HFF-Myc (cell line): ENCODE results near the gene PTPN20.

ENCODE experiments used
- DNase-seq: peaks from one replicate; pipeline ENCODE4 v3.0.0-alpha.2; 2011; ENCODE audit warnings: low read depth; ENCODE audit errors: extremely low read depth
- H3K4me3 ChIP-seq: replicated peaks from 2 replicates; pipeline ENCODE4 v1.5.1; 2011; ENCODE audit warnings: low read depth, mild to moderate bottlenecking, control low read depth, low read length
- TF ChIP-seq, protein P1 (sequence below): IDR thresholded peaks from 2 replicates; pipeline ENCODE4 v1.5.1; 2012; ENCODE audit warnings: mild to moderate bottlenecking, low read depth, low read length, control low read depth; ENCODE audit errors: missing control alignments

The PTPN20 gene

GRCh38 chr10:47029181-47030009 is 118.2 kb downstream of the PTPN20 start:
- DNase-seq = no peak
- TF ChIP-seq, protein P1, sequence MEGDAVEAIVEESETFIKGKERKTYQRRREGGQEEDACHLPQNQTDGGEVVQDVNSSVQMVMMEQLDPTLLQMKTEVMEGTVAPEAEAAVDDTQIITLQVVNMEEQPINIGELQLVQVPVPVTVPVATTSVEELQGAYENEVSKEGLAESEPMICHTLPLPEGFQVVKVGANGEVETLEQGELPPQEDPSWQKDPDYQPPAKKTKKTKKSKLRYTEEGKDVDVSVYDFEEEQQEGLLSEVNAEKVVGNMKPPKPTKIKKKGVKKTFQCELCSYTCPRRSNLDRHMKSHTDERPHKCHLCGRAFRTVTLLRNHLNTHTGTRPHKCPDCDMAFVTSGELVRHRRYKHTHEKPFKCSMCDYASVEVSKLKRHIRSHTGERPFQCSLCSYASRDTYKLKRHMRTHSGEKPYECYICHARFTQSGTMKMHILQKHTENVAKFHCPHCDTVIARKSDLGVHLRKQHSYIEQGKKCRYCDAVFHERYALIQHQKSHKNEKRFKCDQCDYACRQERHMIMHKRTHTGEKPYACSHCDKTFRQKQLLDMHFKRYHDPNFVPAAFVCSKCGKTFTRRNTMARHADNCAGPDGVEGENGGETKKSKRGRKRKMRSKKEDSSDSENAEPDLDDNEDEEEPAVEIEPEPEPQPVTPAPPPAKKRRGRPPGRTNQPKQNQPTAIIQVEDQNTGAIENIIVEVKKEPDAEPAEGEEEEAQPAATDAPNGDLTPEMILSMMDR = no peak
- H3K4me3 ChIP-seq = no peak overlapping the region

DNA sequence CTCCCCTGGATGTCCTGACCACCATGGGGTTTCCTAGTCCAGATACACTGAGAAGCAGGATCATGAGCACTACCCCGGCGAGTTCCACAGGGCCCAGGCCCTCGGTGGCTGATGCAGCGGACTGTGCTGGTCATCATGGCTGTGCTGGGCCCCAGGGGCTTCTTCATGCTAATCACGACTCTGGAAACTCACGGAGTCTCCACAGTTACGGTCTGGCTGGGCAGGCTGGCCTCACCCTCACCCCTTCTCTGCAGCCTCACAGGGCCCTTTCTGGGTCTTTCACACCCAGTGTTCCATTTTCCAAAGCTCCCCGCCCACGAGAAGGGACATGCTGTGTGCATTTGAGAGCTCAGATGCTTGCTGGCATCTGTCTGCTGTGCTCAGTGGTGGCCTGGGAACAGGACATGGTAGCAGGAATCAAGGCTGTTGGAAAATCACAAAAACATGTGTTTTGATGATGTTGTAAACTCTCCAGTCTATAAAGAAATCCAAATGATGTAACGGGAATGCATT is 119.0 kb downstream of the PTPN20 start:
- H3K4me3 ChIP-seq = no peak overlapping the region
- TF ChIP-seq, protein P1 = no peak
- no peak for DNase-seq

DNA sequence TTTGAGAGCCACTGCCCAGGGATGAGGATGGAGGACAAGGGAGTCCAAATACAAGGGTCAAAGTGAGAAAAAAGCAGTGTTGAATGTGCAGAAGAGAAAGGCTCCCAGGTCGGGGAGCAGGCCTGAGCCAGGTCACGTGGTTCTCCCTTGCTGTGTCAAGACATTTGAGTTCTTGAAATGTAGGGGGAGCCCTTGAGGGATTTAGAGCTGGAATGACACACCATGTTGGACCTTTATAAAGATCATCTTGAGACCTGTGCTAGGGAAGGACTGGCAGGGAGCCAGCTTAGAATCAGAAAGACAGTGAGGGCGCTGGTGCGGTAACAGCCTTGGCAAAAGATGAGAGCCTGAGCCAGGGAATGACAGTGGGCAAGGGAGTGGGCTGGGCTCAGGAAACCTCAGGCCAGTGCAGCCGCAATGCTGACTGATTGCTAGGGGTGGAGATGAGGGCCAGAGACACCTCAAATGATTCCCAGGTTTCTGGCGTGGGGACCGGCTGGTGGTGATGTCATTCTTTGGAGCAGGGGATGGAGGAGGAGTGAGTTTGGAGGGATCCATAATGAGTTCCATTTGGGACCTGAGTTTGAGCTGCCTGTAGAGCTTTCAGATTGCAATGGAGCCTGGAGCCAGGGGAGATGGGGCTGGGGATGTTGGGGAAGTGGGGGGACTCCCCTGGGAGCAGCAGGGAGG is 120.1 kb downstream of the PTPN20 start:
- TF ChIP-seq, protein P1 = peak; percentile 18
- no peak overlapping the region for H3K4me3 ChIP-seq
- no peak for DNase-seq

DNA sequence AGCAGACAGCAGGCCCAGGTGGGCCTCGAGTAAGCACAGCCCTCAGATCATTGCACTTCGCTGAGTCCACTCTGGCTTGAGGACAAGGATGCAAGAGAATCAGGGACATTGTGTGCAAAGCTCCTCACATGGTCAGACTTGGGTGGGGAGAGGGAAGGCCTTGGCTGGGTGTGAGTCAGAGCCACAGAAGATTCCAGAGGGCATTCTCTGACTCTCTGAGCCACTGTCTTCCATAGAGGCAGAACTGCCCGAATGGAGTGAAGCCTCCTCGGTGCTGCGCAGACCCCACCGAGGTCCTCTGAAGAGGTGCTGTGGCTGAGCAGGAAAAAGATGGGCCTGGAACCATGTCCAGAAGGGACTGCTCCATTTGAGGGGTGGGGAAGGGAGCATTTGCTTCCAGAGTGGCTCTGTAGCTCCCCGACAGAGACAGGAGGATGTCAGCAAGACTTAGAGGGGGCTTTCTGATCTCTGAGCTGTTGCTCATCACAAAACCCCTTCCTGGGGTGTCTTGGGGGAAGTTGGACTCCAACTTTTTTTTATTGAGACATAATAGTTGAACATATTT is 120.8 kb downstream of the PTPN20 start:
- no peak for DNase-seq
- no peak overlapping the region for H3K4me3 ChIP-seq
- TF ChIP-seq, protein P1 = no peak

DNA sequence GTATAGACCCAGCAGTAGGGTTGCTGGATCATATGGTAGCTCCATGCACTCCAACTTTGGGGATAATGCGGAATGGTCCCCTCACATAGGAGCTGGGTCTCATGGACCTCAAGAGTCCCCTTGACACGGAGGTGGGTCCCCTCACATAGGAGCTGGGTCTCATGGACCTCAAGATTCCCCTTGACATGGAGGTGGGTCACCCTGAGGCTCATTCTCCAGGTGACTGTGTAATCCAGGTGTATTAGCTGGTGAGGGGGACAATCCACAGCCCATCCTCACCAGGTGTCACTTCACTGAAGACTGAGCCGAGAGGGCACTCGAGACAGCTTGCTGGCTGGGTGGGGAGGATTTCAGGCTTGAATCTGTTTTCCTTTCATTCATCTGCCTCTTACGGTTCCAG is 121.9 kb downstream of the PTPN20 start:
- no peak for DNase-seq
- H3K4me3 ChIP-seq = no peak overlapping the region
- TF ChIP-seq, protein P1 = no peak

DNA sequence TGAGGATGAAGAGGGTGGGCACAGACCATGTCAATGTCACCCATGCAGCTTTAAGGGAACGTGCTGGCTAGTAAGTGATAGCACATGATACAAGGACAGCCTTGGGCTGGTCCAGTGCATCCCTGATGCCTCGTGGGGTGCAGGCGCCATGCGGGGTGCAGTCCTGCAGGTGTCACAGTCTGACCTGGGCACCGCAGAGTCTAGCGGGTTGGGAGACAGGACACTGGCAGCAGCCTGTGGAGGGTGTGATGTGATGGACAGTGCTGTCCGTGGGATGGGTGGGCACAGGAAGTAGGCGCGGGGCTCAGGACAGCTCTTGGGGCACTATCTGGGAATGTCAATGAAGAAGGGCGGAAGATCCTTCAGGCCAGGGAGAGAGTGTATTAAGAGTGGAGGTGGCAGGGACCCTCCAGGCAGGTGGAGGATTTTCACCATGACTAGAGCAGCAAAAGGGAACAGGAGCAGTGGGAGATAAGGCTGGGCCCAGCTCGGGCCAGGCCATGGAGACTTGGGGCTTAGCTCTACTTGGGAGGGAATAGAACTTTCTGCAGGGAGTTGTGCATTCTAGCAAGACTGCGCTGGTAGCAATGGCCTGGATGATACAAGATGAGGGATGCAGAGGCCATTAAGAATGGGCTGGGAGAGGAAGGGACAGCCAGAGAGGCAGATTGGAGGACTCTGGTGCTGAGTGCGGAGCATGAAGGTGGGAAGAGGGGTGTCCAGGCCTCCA is 122.5 kb downstream of the PTPN20 start:
- H3K4me3 ChIP-seq = no peak overlapping the region
- no peak for DNase-seq
- TF ChIP-seq, protein P1 = no peak
